Body of pancreas (tissue), 2 donors: ENCODE results near the gene NOP14. TPM values are rescaled to one million over a fixed set of nuclear protein-coding genes. Genes with fewer than 3 reads are reported as not detected.

ENCODE experiments used
- total RNA-seq, 2 donors: library from RNA; depleted of rRNA; stranded (reverse); fragments of >200 nt; gene quantifications; one replicate each; pipeline ENCODE4 v1.1.0, GENCODE V29; 2016

NOP14 gene
- total RNA-seq, 2 donors from 2014 or later: 20.0 to 20.1 TPM

Other genes with a start within 250 kb of the NOP14 start
- 10 to 100 TPM; 39.7 to 75.8 TPM for gene TNIP2, start 207.1 kb downstream of the NOP14 start, total RNA-seq
- 10 to 100 TPM; 29.0 to 33.5 TPM for gene SH3BP2, start 170.3 kb downstream of the NOP14 start, total RNA-seq
- 100 to 1,000 TPM in 1 of 2 donors, 10 to 100 TPM in 1; 84.1 to 266 TPM for gene ADD1, start 119.6 kb downstream of the NOP14 start, total RNA-seq
- 10 to 100 TPM in 1 of 2 donors, 1 to 10 TPM in 1; 6.5 to 14.5 TPM for gene GRK4, start 165 bp upstream of the NOP14 start, total RNA-seq
- not detected for gene HTT-AS, start 111.1 kb upstream of the NOP14 start, total RNA-seq
- gene HTT, start 111.3 kb upstream of the NOP14 start, total RNA-seq: 100 to 1,000 TPM in 1 of 2 donors, 10 to 100 TPM in 1; 40.5 to 115 TPM